ENCODE results near the gene GGT6. TPM values are rescaled to one million over a fixed set of nuclear protein-coding genes. Genes with fewer than 3 reads are reported as not detected.

The GGT6 gene
- total RNA-seq, 1 experiment from 2014 or later = not detected

DNA sequence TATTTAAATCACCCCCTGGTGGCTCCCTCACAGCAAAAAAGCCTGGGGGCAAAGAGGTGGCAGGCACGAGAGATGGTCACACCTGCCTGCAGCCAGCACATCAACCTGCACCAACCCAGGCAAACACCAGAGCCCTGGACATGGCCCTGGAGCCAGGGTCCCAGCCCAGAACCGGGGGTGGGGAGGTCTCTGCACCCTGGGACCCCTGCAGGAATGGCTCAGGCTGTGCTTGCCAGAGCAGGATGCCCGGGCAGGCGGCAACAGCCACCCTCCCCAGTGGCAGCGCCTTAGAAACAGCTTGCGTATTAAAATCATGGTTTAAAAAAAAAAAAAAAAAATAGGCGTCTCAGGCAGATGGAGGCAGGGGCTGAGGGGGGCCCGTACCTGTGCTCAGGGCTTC is 21.4 kb downstream of the GGT6 start:
- DNase-seq (ENCODE audit: low read depth) = no peak

DNA sequence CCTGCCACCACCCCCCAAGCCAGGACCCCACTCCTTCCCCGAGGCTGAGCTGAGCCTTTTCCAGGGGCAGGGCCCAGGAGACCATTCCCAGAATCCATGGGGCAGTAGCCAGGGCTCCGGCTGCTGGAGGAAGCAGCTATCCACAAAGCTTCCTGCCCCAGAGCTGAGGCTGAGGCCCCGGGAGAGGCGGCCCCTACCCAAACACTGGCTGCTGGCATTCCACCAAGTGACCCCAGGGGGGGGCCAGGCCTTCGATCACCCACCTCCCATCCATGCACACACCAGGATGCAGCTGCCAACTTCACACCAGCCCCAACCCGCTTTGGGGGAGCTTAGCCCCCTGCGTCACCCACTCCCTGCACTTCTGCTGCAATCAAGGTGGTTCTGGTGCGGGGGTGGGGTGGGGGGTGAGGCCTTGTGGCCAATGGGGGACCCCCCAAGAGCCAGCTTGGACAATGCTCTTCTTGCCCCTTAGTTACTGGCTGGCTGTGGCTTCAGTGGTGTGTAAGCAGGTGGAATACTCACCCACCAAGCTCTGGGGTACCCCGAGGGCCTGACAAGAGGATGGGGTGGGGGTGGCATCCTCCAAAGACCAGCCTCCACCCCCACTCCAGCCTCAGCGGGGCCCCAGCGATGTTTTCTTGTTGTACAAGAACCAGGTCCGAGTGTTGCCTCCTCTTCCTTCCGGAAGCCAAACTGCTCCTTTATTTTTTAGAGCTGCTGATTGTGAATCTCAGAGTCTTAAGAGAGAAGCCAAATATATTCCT is 22.0 kb downstream of the GGT6 start:
- DNase-seq (ENCODE audit: low read depth) = no peak

GRCh38 chr17:4537451-4538235 is 22.7 kb downstream of the GGT6 start:
- no peak for DNase-seq (ENCODE audit: low read depth)

DNA sequence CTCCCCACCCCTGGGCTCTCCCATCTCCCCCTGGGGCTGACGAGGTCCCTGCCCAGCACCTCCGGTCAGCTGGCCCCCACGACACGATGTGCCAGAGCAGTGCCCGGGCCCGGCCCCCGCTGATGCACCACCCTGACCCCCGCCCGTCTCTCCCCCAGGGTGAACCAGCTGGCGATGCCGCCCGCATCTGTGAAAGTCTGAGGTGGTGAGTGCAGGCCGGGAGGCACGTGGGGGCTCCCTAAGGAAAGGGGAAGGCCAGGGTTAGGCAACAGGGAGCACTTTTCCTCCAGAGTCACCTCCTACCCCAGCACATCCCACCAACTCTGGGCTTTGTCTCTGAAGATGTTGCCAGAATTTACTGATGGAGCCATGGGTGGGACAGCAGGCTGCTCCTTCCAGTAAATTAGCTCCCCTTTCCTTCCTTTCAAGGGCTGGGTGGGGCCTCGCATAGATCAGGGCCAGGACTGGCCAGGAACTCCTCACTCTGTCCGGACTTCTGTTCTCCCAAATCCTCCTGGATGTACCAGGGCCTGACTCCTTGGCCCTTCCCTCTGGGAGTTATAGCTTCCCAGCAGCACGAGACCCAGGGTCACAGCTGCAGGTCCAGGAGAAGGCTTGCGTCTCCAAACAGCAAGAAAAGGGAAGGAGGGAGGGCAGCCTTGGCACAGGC is 23.5 kb downstream of the GGT6 start:
- DNase-seq (ENCODE audit: low read depth) = peak; percentile 9

DNA sequence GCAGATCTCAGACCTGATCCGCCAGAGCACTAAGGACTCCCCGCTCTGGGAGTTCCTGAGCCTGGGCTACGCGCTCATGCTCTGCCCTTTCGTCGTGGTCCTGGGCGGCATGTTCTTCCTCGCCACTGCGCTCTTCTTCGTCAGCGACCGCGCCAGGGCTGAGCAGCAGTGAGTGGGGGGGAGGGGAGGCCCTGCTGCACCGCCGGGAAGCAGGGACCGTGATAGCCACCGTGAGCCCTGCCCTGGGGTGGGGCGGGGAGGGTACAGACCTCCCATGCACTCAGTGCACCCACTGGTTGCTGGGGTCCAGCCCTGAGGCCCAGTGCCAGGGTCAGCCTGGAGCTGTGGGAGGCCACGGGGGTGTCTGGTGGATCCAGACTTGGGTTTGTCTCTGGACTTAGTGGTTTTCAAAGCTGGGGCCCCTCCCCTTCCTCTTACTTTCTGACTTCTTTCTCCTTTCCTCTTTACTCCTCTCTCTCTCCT is 24.1 kb downstream of the GGT6 start:
- DNase-seq (ENCODE audit: low read depth) = no peak

DNA sequence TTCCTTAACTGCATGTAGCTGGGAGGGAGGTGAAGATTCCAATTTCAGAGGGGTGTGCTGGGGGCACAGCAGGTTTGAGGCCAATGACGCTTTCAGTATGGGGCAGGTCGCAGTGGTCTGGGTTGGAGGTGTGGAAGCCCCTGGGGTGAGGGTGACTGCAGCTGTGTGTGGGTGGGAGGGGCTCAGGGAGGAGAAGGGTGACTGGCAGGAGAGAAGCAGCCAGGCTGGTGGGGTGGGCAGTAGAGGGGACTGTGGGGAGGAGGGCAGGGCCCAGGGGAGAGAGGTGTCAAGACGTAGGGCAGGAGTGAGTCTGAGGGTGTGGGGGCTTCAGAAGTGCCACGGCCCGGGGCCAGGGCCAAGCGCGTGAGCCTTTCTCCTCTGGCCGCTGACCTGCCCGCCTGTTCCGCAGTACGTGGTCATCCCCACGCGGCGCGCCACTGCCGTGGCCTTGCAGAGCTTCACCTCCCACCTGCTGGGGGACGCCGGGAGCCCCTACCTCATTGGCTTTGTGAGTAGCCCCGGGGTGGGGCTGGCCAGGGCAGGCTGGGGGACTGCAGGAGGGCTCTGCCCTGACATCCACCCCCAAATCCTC is 24.6 kb downstream of the GGT6 start:
- no peak for DNase-seq (ENCODE audit: low read depth)

DNA sequence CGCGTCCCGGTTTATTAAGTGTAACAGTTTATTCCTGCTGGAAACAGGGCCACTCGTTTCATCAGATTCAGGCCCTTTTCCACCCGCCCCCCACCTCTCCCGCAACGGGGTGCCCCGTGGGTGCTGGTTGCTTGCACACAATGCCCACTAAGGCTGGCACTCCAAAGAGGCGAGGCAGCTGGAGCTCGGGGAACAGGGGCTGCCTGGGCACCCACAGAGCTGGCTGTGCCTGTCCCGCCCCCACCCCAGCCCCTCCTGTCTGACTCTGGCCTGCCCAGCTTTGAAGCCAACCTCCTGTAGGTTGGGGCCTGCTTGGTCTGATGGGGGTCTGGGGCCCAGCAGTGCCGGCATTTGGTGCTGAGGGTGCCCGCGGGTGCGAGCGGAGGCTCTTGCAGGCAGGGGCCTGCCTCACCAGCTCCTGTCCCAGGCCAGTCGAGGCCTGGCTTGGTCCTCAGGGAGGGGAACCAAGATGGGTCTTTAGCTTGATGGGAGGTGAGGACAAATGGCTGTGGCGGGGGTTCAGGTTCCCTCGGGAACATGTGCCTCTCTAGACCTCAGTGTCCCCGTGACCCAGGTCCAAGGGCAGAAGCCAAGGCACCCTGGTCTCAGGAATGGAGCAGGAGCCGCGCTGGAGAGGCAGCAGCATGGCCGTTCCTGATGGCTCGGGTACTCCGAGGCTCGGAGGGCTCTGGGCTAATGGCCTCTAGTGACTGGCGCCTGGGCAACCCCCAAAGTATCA is 25.3 kb downstream of the GGT6 start:
- no peak for DNase-seq (ENCODE audit: low read depth)

DNA sequence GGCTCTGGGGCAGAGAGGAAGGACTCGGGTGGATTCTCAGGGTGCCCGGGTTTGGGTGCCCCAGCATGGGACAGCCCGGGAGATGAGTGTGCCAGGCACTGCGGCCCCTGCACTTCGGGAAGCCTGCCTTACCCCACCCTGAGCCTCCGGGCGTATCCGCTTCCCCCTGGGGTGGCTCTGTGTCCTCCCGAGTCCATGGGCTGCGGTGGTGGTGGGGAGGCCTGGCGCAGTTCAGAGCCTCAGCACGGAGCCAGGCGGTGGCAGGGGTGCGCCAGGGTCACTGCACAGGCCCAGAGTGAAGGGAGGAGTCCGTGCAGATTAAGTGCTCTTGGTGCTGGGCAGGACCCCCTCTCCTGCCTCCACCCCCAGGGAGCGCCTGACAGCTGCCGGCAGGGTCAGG is 25.9 kb downstream of the GGT6 start:
- DNase-seq (ENCODE audit: low read depth) = no peak

DNA sequence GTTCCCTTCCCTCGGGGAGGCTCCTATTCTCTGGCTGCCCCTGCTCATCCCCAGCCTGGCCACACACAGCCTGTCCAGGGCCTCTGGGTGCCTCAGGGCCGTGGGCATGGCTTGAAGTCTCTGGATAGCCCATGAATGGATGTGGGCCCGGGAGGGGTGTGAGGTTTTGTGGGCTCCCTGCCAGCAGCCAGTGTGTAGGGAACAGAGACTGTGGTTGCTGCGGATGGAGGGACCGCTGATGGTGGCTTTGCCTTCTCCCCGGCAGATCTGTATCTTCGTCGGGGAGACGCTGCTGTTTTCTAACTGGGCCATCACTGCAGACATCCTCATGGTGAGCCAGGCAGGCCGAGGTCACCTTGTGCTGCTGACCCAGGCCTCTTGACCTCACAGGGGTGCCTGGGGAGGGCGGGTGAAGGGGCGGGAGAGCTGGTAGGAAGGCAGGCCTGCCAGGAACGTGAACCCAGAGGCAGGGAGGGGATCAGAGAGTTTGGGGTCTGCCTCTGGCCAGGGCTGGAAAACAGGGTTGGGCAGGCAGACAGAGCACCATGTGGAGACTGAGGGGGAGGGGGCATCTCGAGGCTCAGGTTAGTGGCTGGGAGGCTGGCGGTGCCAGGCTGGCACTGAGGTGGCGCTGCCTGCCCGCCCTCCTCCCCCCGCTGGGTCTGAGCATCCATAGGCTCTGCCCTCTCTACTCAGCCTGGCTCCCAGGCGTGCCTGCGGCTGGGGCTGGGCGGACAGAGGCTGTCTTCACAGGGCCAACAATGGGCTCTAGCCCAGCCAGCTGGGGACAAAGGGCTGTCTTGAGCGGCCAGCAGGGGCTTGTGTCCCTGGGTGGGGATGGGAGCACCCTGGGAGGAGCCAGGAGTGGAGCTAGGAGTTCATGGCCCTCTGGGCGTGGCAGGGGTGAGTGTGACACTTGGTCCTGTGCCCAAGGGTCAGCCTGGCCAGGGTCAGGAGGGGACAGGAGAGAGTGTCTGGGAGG is 26.6 kb downstream of the GGT6 start:
- DNase-seq (ENCODE audit: low read depth) = peak; percentile 52

- DNase-seq (ENCODE audit: low read depth) = no peak
These were observed 27.4 kb downstream of the GGT6 start for GRCh38 chr17:4532860-4533522.

GRCh38 chr17:4531988-4532736 is 28.2 kb downstream of the GGT6 start:
- no peak for DNase-seq (ENCODE audit: low read depth)

- no peak for DNase-seq (ENCODE audit: low read depth)
These were observed 29.3 kb downstream of the GGT6 start for GRCh38 chr17:4530799-4531730.

GRCh38 chr17:4529533-4530152 is 30.7 kb downstream of the GGT6 start:
- DNase-seq (ENCODE audit: low read depth) = no peak

DNA sequence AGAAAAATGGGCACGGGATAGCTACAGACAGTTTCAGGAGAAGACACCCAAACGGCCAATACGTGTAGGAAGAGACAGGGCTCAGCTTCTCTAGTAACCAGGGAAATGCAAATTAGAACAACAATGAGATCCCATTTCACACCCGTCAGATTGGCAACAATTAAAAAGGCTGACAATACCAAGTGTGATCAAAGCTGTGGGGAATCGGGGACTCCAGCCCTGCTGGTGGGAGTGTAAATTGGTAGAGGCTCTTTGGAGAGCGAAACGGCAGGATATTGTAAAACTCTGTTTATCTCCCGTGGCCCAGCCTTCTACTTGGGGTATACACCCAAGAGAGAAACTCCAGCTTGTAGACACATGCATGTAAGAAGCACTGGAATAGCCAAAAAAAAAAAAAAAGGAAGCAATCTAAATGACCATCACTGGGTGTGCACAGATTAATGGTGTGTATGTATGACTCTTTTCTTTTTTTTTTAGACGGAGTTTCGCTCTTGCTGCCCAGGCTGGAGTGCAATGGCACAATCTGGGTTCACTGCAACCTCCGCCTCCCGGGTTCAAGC is 32.7 kb downstream of the GGT6 start:
- no peak for DNase-seq (ENCODE audit: low read depth)

DNA sequence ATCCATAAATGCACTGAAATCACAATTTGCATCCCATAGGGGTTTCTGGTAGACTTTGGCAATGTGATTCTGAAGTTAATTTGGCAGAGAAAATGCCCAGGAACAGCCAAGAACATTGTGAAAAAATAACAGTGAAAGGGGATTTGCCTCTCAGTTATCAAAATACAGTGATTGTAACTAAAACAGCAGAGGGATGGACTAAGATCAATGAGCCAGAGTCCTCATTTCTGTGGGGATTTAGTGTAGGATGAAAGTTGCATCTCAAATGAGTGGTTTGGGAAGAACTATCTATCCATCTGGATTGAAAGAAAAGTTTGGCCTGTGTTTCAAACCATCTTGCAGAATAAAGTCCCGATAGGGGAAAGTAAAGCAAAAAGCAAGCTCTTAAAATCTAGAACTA is 33.2 kb downstream of the GGT6 start:
- DNase-seq (ENCODE audit: low read depth) = no peak

DNA sequence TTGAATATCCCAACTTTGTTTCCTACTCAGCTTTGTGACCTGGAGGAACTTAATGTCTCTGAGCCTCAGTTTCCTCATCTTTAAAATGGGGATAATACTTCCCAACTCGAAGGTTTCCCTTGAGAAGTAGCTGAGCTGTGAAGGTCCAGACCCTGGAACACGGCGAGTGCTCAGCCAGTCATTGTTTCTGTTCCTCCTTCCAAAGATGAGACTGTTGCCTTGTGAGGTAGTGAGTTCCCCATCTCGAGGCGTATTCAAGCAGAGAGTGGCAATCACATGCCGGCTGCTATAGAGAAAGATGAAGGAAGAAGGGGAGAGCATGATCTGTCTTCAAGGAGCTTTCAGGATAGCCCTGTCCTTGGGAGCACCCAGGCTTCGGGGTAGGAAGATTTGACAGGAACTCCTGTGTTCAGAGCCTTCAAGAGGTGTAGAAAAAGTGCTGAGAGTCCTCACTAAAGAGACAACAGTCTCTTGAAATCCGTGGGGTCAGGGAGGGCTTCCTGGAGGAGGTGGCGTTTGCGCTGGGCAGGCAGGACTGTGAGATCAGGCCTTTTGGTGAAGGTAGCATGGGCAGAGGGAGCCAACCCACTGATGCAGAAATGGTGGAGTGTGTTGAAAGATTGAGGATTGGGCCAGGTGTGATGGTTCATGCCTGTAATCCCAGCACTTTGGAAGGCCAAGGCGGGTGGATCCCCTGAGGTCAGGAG is 34.5 kb downstream of the GGT6 start:
- DNase-seq (ENCODE audit: low read depth) = no peak
